ENCODE results near the gene GCGR. TPM values are rescaled to one million over a fixed set of nuclear protein-coding genes. Genes with fewer than 3 reads are reported as not detected.

GCGR gene
- total and polyA plus RNA-seq, 2 of the 13 experiments (the other 11 are each of a cell fraction or from before 2014, with no cell fraction given): 0.04 to 0.13 TPM

DNA sequence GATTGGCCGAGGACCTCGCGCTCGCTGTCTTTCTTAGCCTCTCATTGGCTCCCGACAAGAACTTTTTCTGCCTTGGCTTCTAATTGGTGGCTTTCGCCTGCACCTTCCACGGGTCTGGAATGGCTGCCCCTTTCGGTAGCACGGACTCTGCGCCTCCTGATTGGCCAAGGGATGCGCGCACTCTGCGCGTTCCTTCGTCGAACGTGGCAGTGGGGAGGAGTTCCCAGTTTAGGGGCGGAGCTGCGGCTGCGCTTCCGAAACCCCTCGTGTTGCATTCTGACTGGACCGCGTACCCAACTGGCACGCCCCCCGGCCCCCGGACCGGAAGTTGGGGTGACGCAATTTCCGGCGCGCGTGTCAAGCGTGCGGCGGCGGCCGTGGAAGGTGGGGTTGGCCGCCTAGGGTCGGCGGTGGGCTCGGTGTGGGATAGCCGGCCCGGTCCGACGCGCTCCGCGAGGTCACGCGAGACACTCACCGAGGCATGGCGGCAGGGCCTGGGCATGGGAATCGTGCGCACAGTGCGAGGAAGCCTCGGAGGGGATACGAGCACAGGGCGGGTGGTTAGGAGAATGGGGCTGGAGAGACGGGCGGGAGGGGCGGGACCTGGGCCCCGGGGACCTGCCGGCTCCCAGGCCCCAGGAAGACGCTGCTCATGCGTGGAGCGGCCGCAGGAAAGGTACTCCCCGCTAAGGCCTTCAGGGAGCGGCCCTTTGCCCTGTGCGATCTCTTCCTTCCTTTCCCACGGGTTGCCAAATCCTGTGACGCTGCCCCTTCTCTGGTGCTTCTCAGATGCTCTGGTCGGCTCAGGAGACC is 57.0 kb downstream of the GCGR start (continued):
- TF ChIP-seq, protein P1, sequence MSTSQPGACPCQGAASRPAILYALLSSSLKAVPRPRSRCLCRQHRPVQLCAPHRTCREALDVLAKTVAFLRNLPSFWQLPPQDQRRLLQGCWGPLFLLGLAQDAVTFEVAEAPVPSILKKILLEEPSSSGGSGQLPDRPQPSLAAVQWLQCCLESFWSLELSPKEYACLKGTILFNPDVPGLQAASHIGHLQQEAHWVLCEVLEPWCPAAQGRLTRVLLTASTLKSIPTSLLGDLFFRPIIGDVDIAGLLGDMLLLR (CRISPR knock-in tag; IDR thresholded peaks at IDR 0.05): peak; percentile 95
- peak; percentile 84; the same call in 1 of the 2 replicates for TF ChIP-seq ZNF274 (CRISPR knock-in tag; IDR thresholded peaks at IDR 0.05)
- peak; percentile 61; the same call in 1 of the 2 replicates for TF ChIP-seq RARA (CRISPR knock-in tag; IDR thresholded peaks at IDR 0.05)
- TF ChIP-seq ZNF326 (CRISPR knock-in tag; IDR thresholded peaks at IDR 0.05; ENCODE audit: borderline replicate concordance): peak; percentile 28; the same call in 1 of the 2 replicates
- TF ChIP-seq REPIN1 (CRISPR knock-in tag; IDR thresholded peaks at IDR 0.05; ENCODE audit: borderline replicate concordance, low read depth): peak; percentile 31; the same call in 1 of the 2 replicates
- 0 out of 2 replicates have a peak, but pooled peaks have one; percentile 6 for TF ChIP-seq SAFB2 (CRISPR knock-in tag; IDR thresholded peaks at IDR 0.05; ENCODE audit: borderline replicate concordance, low read depth)
- TF ChIP-seq, protein P2, sequence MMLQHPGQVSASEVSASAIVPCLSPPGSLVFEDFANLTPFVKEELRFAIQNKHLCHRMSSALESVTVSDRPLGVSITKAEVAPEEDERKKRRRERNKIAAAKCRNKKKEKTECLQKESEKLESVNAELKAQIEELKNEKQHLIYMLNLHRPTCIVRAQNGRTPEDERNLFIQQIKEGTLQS (CRISPR knock-in tag; IDR thresholded peaks at IDR 0.05): peak; percentile 97
- TF ChIP-seq PRMT3 (CRISPR knock-in tag; IDR thresholded peaks at IDR 0.05; ENCODE audit: borderline replicate concordance, low read depth): peak; percentile 84; the same call in 1 of the 2 replicates
- TF ChIP-seq ZNF674 (CRISPR knock-in tag; IDR thresholded peaks at IDR 0.05; ENCODE audit: low read depth): no peak
- TF ChIP-seq, protein P3, sequence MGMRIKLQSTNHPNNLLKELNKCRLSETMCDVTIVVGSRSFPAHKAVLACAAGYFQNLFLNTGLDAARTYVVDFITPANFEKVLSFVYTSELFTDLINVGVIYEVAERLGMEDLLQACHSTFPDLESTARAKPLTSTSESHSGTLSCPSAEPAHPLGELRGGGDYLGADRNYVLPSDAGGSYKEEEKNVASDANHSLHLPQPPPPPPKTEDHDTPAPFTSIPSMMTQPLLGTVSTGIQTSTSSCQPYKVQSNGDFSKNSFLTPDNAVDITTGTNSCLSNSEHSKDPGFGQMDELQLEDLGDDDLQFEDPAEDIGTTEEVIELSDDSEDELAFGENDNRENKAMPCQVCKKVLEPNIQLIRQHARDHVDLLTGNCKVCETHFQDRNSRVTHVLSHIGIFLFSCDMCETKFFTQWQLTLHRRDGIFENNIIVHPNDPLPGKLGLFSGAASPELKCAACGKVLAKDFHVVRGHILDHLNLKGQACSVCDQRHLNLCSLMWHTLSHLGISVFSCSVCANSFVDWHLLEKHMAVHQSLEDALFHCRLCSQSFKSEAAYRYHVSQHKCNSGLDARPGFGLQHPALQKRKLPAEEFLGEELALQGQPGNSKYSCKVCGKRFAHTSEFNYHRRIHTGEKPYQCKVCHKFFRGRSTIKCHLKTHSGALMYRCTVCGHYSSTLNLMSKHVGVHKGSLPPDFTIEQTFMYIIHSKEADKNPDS (CRISPR knock-in tag; IDR thresholded peaks at IDR 0.05): peak; percentile 6; the same call in 1 of the 2 replicates
- TF ChIP-seq, protein P4, sequence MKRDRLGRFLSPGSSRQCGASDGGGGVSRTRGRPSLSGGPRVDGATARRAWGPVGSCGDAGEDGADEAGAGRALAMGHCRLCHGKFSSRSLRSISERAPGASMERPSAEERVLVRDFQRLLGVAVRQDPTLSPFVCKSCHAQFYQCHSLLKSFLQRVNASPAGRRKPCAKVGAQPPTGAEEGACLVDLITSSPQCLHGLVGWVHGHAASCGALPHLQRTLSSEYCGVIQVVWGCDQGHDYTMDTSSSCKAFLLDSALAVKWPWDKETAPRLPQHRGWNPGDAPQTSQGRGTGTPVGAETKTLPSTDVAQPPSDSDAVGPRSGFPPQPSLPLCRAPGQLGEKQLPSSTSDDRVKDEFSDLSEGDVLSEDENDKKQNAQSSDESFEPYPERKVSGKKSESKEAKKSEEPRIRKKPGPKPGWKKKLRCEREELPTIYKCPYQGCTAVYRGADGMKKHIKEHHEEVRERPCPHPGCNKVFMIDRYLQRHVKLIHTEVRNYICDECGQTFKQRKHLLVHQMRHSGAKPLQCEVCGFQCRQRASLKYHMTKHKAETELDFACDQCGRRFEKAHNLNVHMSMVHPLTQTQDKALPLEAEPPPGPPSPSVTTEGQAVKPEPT (CRISPR knock-in tag; IDR thresholded peaks at IDR 0.05; ENCODE audit: low read depth): peak; percentile 10
- TF ChIP-seq, protein P5, sequence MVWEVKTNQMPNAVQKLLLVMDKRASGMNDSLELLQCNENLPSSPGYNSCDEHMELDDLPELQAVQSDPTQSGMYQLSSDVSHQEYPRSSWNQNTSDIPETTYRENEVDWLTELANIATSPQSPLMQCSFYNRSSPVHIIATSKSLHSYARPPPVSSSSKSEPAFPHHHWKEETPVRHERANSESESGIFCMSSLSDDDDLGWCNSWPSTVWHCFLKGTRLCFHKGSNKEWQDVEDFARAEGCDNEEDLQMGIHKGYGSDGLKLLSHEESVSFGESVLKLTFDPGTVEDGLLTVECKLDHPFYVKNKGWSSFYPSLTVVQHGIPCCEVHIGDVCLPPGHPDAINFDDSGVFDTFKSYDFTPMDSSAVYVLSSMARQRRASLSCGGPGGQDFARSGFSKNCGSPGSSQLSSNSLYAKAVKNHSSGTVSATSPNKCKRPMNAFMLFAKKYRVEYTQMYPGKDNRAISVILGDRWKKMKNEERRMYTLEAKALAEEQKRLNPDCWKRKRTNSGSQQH (CRISPR knock-in tag; IDR thresholded peaks at IDR 0.05; ENCODE audit: low read depth): peak; percentile 22; the same call in 1 of the 2 replicates
- peak; percentile 55; the same call in 1 of the 2 replicates for TF ChIP-seq TRIM24 (CRISPR knock-in tag; IDR thresholded peaks at IDR 0.05)
- no peak for TF ChIP-seq PTBP1 (IDR thresholded peaks at IDR 0.05; ENCODE audit: low read depth, low read length, poor library complexity, severe bottlenecking)
- peak; percentile 94 for TF ChIP-seq SALL2 (CRISPR knock-in tag; IDR thresholded peaks at IDR 0.05)
- peak; percentile 73; the same call in 1 of the 2 replicates for TF ChIP-seq ZZZ3 (CRISPR knock-in tag; IDR thresholded peaks at IDR 0.05; ENCODE audit: borderline replicate concordance)
- TF ChIP-seq, protein P6, sequence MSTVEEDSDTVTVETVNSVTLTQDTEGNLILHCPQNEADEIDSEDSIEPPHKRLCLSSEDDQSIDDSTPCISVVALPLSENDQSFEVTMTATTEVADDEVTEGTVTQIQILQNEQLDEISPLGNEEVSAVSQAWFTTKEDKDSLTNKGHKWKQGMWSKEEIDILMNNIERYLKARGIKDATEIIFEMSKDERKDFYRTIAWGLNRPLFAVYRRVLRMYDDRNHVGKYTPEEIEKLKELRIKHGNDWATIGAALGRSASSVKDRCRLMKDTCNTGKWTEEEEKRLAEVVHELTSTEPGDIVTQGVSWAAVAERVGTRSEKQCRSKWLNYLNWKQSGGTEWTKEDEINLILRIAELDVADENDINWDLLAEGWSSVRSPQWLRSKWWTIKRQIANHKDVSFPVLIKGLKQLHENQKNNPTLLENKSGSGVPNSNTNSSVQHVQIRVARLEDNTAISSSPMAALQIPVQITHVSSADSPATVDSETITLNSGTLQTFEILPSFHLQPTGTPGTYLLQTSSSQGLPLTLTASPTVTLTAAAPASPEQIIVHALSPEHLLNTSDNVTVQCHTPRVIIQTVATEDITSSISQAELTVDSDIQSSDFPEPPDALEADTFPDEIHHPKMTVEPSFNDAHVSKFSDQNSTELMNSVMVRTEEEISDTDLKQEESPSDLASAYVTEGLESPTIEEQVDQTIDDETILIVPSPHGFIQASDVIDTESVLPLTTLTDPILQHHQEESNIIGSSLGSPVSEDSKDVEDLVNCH (CRISPR knock-in tag; IDR thresholded peaks at IDR 0.05): no peak
- TF ChIP-seq ZNF33A (CRISPR knock-in tag; IDR thresholded peaks at IDR 0.05; ENCODE audit: borderline replicate concordance): no peak

Data from HepG2 (cell line).